Thyroid gland (tissue), 4 donors: ENCODE measurements around the gene DHX57.

Experiments used
- POLR2A ChIP-seq, 2 donors: fragments of 450-650 bp; IDR thresholded peaks; one replicate each; pipeline ENCODE4 v1.6.1; 2017; ENCODE audit warnings: antibody characterized with exemption in 2 of 2, mild to moderate bottlenecking in 2 of 2, moderate library complexity in 1 of 2
- TF ChIP-seq, protein P1 (sequence below), 6 experiments: fragments of 200-600 bp in 3 of 6; fragments of 450-650 bp in 3 of 6; sonication (generic) in 3 of 6; IDR thresholded peaks; one replicate each; pipeline ENCODE4 v1.5.1; 2016 to 2019; ENCODE audit warnings: antibody characterized with exemption in 6 of 6, mild to moderate bottlenecking in 2 of 6, inconsistent platforms in 1 of 6, moderate library complexity in 1 of 6

- TF ChIP-seq POLR2A (IDR thresholded peaks at IDR 0.05): no peak
- TF ChIP-seq, protein P1, sequence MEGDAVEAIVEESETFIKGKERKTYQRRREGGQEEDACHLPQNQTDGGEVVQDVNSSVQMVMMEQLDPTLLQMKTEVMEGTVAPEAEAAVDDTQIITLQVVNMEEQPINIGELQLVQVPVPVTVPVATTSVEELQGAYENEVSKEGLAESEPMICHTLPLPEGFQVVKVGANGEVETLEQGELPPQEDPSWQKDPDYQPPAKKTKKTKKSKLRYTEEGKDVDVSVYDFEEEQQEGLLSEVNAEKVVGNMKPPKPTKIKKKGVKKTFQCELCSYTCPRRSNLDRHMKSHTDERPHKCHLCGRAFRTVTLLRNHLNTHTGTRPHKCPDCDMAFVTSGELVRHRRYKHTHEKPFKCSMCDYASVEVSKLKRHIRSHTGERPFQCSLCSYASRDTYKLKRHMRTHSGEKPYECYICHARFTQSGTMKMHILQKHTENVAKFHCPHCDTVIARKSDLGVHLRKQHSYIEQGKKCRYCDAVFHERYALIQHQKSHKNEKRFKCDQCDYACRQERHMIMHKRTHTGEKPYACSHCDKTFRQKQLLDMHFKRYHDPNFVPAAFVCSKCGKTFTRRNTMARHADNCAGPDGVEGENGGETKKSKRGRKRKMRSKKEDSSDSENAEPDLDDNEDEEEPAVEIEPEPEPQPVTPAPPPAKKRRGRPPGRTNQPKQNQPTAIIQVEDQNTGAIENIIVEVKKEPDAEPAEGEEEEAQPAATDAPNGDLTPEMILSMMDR (IDR thresholded peaks at IDR 0.05): no peak
These were observed 112.5 kb downstream of the DHX57 start for GRCh38 chr2:38763228-38763627.
